Measurements from ENCODE around the gene SLC2A13. TPM values are rescaled to one million over a fixed set of nuclear protein-coding genes. Genes with fewer than 3 reads are reported as not detected.

SLC2A13 gene
- total and polyA plus RNA-seq, 2 donors (not counting 1 experiment from before 2014, with no cell fraction given): 5.4 to 10.2 TPM

DNA sequence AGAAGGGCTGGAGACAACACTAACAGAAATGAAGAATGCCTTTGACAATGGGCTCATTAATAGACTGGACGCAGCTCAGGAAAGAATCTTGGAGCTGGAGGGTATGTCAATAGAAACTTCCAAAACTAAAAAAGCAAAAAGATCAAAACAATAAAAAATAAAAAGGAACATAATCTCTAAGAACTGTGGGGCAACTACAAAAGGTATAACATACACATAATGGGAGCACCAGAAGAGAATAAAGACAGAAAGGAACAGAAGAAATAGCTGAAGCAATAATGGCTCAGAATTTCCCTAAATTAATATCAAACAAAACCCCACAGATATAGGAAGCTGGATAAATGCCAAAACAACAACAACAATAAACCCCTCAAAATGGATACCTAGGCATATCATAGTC is 362.2 kb downstream of the SLC2A13 start:
- no peak overlapping the region for H3K4me2 ChIP-seq (ENCODE audit: extremely low read depth, insufficient read depth, low read length)
- no peak overlapping the region for H3K27ac ChIP-seq (ENCODE audit: insufficient read depth, low read length)
- no peaks in the 10 kb centered on the region for H3K79me2 ChIP-seq (ENCODE audit: control insufficient read depth, insufficient read depth, low read length)
- TF ChIP-seq, protein P1, sequence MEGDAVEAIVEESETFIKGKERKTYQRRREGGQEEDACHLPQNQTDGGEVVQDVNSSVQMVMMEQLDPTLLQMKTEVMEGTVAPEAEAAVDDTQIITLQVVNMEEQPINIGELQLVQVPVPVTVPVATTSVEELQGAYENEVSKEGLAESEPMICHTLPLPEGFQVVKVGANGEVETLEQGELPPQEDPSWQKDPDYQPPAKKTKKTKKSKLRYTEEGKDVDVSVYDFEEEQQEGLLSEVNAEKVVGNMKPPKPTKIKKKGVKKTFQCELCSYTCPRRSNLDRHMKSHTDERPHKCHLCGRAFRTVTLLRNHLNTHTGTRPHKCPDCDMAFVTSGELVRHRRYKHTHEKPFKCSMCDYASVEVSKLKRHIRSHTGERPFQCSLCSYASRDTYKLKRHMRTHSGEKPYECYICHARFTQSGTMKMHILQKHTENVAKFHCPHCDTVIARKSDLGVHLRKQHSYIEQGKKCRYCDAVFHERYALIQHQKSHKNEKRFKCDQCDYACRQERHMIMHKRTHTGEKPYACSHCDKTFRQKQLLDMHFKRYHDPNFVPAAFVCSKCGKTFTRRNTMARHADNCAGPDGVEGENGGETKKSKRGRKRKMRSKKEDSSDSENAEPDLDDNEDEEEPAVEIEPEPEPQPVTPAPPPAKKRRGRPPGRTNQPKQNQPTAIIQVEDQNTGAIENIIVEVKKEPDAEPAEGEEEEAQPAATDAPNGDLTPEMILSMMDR (conservative IDR thresholded peaks at IDR 0.05 in 1 of 2, IDR thresholded peaks at IDR 0.05 in 1 of 2; ENCODE audit: low read depth in 1 of 2, low read length in 2 of 2): no peak
- no peak for TF ChIP-seq EZH2 (IDR thresholded peaks at IDR 0.05; ENCODE audit: low read length, missing control alignments)
- no peak for DNase-seq (ENCODE audit: low read depth in 2 of 2)
- H3K9me3 ChIP-seq (ENCODE audit: control insufficient read depth, insufficient read depth, low read depth, low read length): no peaks in the 10 kb centered on the region
- no peaks in the 10 kb centered on the region for H3K36me3 ChIP-seq (ENCODE audit: control insufficient read depth, insufficient read depth, low read length)
- no peak overlapping the region for H3K4me3 ChIP-seq (replicated peaks in 1 of 4; ENCODE audit: control extremely low read depth in 1 of 4, insufficient read depth in 1 of 4, low read depth in 3 of 4, low read length in 4 of 4)
- no peak overlapping the region for H3K9ac ChIP-seq (ENCODE audit: insufficient read depth, low read length)
- no peaks in the 10 kb centered on the region for H3K4me1 ChIP-seq (ENCODE audit: control insufficient read depth, extremely low read depth, insufficient read depth, low read length)
- no peaks in the 10 kb centered on the region for H3K27me3 ChIP-seq (ENCODE audit: control insufficient read depth, insufficient read depth, low read length)
- no peak overlapping the region for H2AFZ ChIP-seq (ENCODE audit: low read length)
- no peaks in the 10 kb centered on the region for H4K20me1 ChIP-seq (ENCODE audit: control insufficient read depth, extremely low read depth, insufficient read depth, low read length)

DNA sequence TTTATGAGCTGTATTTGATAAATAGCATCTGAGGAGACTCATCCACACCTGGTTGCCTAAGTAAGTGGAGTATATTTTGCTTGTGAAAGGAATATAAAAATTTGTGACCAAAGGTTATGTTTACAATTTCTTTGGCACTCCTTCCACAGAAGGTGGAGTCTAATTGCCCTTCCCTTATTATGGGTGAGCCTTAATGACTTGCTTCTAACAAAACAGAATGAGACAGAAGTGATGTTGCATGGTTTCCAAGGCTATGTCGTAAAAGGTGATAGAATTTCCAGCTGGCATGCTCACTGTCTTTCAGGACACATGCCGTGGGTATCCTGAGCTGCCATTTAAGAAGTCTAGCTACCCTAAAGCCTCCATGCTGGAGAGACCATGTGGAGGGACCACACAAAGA is 369.5 kb downstream of the SLC2A13 start:
- Histone ChIP-seq H3K4me3 (replicated peaks in 1 of 4; ENCODE audit: control extremely low read depth in 1 of 4, insufficient read depth in 1 of 4, low read depth in 3 of 4, low read length in 4 of 4) (no peak overlapping the region), H3K9ac (ENCODE audit: insufficient read depth, low read length) (no peak overlapping the region), H3K4me1 (ENCODE audit: control insufficient read depth, extremely low read depth, insufficient read depth, low read length) (no peaks in the 10 kb centered on the region), H3K4me2 (ENCODE audit: extremely low read depth, insufficient read depth, low read length) (no peak overlapping the region), H3K27me3 (ENCODE audit: control insufficient read depth, insufficient read depth, low read length) (no peaks in the 10 kb centered on the region), H3K79me2 (ENCODE audit: control insufficient read depth, insufficient read depth, low read length) (no peaks in the 10 kb centered on the region), H4K20me1 (ENCODE audit: control insufficient read depth, extremely low read depth, insufficient read depth, low read length) (no peaks in the 10 kb centered on the region), H3K36me3 (ENCODE audit: control insufficient read depth, insufficient read depth, low read length) (no peaks in the 10 kb centered on the region), H3K27ac (ENCODE audit: insufficient read depth, low read length) (no peak overlapping the region), H2AFZ (ENCODE audit: low read length) (no peak overlapping the region), H3K9me3 (ENCODE audit: control insufficient read depth, insufficient read depth, low read depth, low read length) (no peaks in the 10 kb centered on the region)
- TF ChIP-seq, protein P1 (conservative IDR thresholded peaks at IDR 0.05 in 1 of 2, IDR thresholded peaks at IDR 0.05 in 1 of 2; ENCODE audit: low read depth in 1 of 2, low read length in 2 of 2): no peak
- no peak for TF ChIP-seq EZH2 (IDR thresholded peaks at IDR 0.05; ENCODE audit: low read length, missing control alignments)
- DNase-seq (ENCODE audit: low read depth in 2 of 2): no peak

DNA sequence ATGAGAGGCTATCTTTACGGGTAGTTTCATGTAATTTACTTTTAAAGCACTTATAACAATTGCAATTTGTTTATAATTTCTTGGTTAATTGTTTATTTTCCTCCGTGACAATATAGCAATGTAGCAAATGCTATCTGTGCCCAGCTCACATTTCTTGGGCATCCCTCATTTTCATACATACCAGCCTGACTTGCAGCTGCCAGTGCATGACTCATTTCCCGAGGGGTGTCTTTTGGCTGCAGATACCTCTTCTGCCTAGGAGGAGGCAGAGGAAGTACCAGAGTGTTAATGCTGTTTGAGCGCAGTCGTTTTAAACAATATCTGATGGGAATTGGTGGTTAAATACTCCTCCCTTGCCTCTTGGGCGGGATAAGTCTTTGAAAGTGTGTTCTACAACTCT is 382.1 kb downstream of the SLC2A13 start:
- peak; percentile 1 to 45 for DNase-seq (ENCODE audit: low read depth in 2 of 2)
- H3K36me3 ChIP-seq (ENCODE audit: control insufficient read depth, insufficient read depth, low read length): no peaks in the 10 kb centered on the region
- no peak overlapping the region for H3K27ac ChIP-seq (ENCODE audit: insufficient read depth, low read length)
- H2AFZ ChIP-seq (ENCODE audit: low read length): no peak overlapping the region
- no peak overlapping the region for H3K4me2 ChIP-seq (ENCODE audit: extremely low read depth, insufficient read depth, low read length)
- no peak for TF ChIP-seq EZH2 (IDR thresholded peaks at IDR 0.05; ENCODE audit: low read length, missing control alignments)
- TF ChIP-seq, protein P1 (conservative IDR thresholded peaks at IDR 0.05 in 1 of 2, IDR thresholded peaks at IDR 0.05 in 1 of 2; ENCODE audit: low read depth in 1 of 2, low read length in 2 of 2): no peak
- no peaks in the 10 kb centered on the region for H3K9me3 ChIP-seq (ENCODE audit: control insufficient read depth, insufficient read depth, low read depth, low read length)
- no peak overlapping the region for H3K4me3 ChIP-seq (replicated peaks in 1 of 4; ENCODE audit: control extremely low read depth in 1 of 4, insufficient read depth in 1 of 4, low read depth in 3 of 4, low read length in 4 of 4)
- no peaks in the 10 kb centered on the region for H3K79me2 ChIP-seq (ENCODE audit: control insufficient read depth, insufficient read depth, low read length)
- H3K4me1 ChIP-seq (ENCODE audit: control insufficient read depth, extremely low read depth, insufficient read depth, low read length): no peaks in the 10 kb centered on the region
- H4K20me1 ChIP-seq (ENCODE audit: control insufficient read depth, extremely low read depth, insufficient read depth, low read length): no peaks in the 10 kb centered on the region
- no peaks in the 10 kb centered on the region for H3K27me3 ChIP-seq (ENCODE audit: control insufficient read depth, insufficient read depth, low read length)
- no peak overlapping the region for H3K9ac ChIP-seq (ENCODE audit: insufficient read depth, low read length)
